ENCODE results near the gene TIAM1. TPM values are rescaled to one million over a fixed set of nuclear protein-coding genes. Genes with fewer than 3 reads are reported as not detected.

TIAM1 gene, protein sequence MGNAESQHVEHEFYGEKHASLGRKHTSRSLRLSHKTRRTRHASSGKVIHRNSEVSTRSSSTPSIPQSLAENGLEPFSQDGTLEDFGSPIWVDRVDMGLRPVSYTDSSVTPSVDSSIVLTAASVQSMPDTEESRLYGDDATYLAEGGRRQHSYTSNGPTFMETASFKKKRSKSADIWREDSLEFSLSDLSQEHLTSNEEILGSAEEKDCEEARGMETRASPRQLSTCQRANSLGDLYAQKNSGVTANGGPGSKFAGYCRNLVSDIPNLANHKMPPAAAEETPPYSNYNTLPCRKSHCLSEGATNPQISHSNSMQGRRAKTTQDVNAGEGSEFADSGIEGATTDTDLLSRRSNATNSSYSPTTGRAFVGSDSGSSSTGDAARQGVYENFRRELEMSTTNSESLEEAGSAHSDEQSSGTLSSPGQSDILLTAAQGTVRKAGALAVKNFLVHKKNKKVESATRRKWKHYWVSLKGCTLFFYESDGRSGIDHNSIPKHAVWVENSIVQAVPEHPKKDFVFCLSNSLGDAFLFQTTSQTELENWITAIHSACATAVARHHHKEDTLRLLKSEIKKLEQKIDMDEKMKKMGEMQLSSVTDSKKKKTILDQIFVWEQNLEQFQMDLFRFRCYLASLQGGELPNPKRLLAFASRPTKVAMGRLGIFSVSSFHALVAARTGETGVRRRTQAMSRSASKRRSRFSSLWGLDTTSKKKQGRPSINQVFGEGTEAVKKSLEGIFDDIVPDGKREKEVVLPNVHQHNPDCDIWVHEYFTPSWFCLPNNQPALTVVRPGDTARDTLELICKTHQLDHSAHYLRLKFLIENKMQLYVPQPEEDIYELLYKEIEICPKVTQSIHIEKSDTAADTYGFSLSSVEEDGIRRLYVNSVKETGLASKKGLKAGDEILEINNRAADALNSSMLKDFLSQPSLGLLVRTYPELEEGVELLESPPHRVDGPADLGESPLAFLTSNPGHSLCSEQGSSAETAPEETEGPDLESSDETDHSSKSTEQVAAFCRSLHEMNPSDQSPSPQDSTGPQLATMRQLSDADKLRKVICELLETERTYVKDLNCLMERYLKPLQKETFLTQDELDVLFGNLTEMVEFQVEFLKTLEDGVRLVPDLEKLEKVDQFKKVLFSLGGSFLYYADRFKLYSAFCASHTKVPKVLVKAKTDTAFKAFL (N-terminal part only)
- 1.5 TPM for polyA plus RNA-seq (2013)

DNA sequence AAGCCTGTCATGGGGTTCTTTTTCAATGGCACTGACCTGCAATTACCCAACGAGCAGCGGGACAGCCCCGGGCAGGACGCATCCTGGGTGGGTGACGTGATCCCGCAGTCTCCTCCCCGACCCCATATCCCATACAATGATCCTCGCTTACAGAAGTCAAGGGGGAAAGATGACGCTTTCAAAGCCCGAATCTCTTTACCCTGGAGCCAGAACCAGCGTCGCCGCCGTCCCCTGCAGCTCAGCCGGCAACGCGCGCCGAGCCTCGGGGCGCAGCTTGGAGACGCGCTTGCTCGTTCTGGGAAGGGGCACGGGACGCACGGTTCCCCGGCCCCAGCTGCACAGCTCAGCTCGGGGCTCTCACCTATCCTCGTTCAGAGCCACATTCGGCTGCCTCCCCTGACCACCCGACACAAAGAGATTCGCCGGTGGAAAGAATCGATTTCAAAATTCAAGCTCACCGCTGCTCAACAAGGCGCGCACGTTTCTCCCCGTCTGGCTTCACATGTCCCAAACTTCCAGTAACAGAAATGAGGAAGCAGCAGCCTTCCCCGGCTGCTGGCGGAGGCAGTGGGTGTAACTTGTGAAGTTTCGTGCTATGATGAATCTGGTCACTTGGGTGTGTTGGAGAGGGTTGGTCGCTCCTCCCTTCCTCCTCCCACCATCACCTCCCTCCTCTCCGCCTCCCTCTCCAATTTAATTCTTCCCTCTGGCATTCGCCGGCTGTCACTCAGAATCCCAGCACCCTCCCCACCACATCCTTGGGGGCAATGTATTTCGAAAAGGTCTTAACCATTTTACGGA lies at the start of gene TIAM1:
TIAM1 (minus strand) TSS at position 582 of the 801 bp plus-strand sequence. CDS start 77,289 bp downstream, outside the sequence.
- DNase-seq: peak; percentile 45 to 74 (median 67)

DNA sequence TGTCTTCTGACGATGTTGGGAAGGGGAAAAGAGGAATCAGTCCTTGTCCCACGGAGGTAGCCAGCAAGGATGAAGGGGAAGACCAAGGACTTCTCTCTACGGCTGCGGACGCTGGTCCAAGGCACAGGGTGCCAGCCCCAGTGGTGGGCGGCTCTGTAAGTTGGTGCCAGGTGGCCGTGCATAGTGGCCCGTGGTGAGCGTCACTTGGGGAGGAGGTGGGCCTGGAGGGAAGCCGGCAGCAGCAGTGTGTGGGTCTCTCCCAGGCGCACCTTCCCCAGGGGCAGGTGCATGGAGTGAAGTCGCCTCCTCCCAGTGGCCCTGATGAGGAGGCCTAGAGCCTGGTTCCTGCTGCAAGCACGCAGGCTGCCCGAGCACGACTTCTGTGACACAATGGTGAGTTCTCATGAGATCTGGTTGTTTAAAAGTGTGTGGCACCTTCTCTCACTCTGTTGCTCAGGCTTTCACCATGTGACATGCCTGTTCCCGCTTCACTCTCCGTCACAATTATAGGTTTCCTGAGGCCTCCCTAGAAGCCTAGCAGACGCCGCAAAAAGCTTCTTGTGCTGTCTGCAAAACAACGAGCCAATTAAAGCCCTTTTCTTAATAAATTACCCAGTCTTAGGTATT lies 43.6 kb upstream of the TIAM1 start:
- H3K9me3 ChIP-seq (ENCODE audit: control extremely low read depth in 1 of 5, control insufficient read depth in 4 of 5, insufficient read depth in 2 of 5, low read depth in 1 of 5, low read length in 4 of 5): no peaks in the 10 kb centered on the region
- H3K4me3 ChIP-seq (ENCODE audit: control insufficient read depth in 1 of 7, extremely low read depth in 1 of 7, insufficient read depth in 4 of 7, low read depth in 2 of 7, low read length in 6 of 7): no peak overlapping the region
- ChIA-PET CTCF (interaction anchor here (1.4 kb wide), 1 partner anchor 12 kb away, joined by 3 read pairs; no protein-coding TSS in a partner anchor), POLR2A (interaction anchor here (0.6 to 0.7 kb wide), 3 partner anchors 24 to 79 kb away, joined by 4 to 10 read pairs (median 5); no protein-coding TSS in a partner anchor)
- no peaks in the 10 kb centered on the region for H3K4me1 ChIP-seq (ENCODE audit: control extremely low read depth in 1 of 4, control insufficient read depth in 4 of 4, insufficient read depth in 4 of 4, low read length in 3 of 4)
- no peaks in the 10 kb centered on the region for H3K27me3 ChIP-seq (replicated peaks in 2 of 5; ENCODE audit: control insufficient read depth in 4 of 5, insufficient read depth in 5 of 5, low read length in 4 of 5)
- 95% methylated on average over 12 of the region's 20 CpGs for WGBS (ENCODE audit: insufficient coverage)
- H3K27ac ChIP-seq (ENCODE audit: insufficient read depth in 1 of 2, low read depth in 1 of 2, low read length in 2 of 2, poor library complexity in 1 of 2, severe bottlenecking in 2 of 2): no peak overlapping the region
- H3K36me3 ChIP-seq (ENCODE audit: control insufficient read depth in 4 of 4, insufficient read depth in 4 of 4, low read length in 3 of 4): no peaks in the 10 kb centered on the region
- no peak for DNase-seq

More for the DNA sequence above, at the start of gene TIAM1:
- Histone ChIP-seq H3K27ac (ENCODE audit: insufficient read depth in 1 of 2, low read depth in 1 of 2, low read length in 2 of 2, poor library complexity in 1 of 2, severe bottlenecking in 2 of 2) (no peak within 1 kb of the TSS), H3K9me3 (ENCODE audit: control extremely low read depth in 1 of 5, control insufficient read depth in 4 of 5, insufficient read depth in 2 of 5, low read depth in 1 of 5, low read length in 4 of 5) (no peaks in the 10 kb centered on the region), H3K36me3 (ENCODE audit: control insufficient read depth in 4 of 4, insufficient read depth in 4 of 4, low read length in 3 of 4) (peaks cover 0 to 3% (median 0%) of the 10 kb centered on the region in 4 experiments), H3K4me3 (ENCODE audit: control insufficient read depth in 1 of 7, extremely low read depth in 1 of 7, insufficient read depth in 4 of 7, low read depth in 2 of 7, low read length in 6 of 7) (peak within 1 kb of the TSS; percentile 19 to 77 (median 59)), H3K4me1 (ENCODE audit: control extremely low read depth in 1 of 4, control insufficient read depth in 4 of 4, insufficient read depth in 4 of 4, low read length in 3 of 4) (peaks cover 2 to 37% (median 18%) of the 10 kb centered on the region in 4 experiments), H3K27me3 (replicated peaks in 2 of 5; ENCODE audit: control insufficient read depth in 4 of 5, insufficient read depth in 5 of 5, low read length in 4 of 5) (peaks cover 0 to 45% (median 9%) of the 10 kb centered on the region in 5 experiments)
- under 1% methylated on average over 32 of the region's 49 CpGs for WGBS (ENCODE audit: insufficient coverage)
- ChIA-PET CTCF (interaction anchor here (1.5 to 2.1 kb wide), 2 partner anchors 18 to 21 kb away, joined by 3 to 5 read pairs; no protein-coding TSS in a partner anchor), POLR2A (no interaction called here)

DNA sequence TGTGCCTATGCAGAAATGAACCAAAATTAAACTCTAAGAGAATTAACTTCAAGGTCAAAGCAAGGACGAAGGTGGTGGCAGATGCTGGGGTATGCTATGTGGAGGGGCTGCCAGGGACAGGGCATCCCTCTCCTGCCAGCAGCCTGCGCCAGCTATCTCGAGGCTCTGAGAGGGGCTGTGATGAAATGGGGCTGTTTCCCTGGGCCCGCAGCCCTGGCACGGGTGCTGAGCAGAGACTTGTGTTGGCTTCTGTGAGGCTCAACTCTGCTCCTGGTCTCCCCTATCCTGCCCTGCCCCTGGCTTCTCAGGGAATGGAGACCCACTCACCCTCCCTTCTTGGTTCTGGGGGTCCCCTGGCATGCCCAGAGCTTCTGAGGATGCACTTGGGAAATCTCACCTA lies 41.9 kb upstream of the TIAM1 start:
- no peaks in the 10 kb centered on the region for H3K27me3 ChIP-seq (replicated peaks in 2 of 5; ENCODE audit: control insufficient read depth in 4 of 5, insufficient read depth in 5 of 5, low read length in 4 of 5)
- H3K4me3 ChIP-seq (ENCODE audit: control insufficient read depth in 1 of 7, extremely low read depth in 1 of 7, insufficient read depth in 4 of 7, low read depth in 2 of 7, low read length in 6 of 7): no peak overlapping the region
- no peak for DNase-seq
- WGBS (ENCODE audit: insufficient coverage): 100% methylated on average over 3 of the region's 5 CpGs
- no peaks in the 10 kb centered on the region for H3K36me3 ChIP-seq (ENCODE audit: control insufficient read depth in 4 of 4, insufficient read depth in 4 of 4, low read length in 3 of 4)
- ChIA-PET CTCF (interaction anchor here (1.0 kb wide), 1 partner anchor 8 kb away, joined by 3 read pairs; no protein-coding TSS in a partner anchor), POLR2A (interaction anchor here (0.6 kb wide), 1 partner anchor 24 kb away, joined by 3 read pairs; no protein-coding TSS in a partner anchor)
- no peak overlapping the region for H3K27ac ChIP-seq (ENCODE audit: insufficient read depth in 1 of 2, low read depth in 1 of 2, low read length in 2 of 2, poor library complexity in 1 of 2, severe bottlenecking in 2 of 2)
- peaks cover 0 to 14% (median 7%) of the 10 kb centered on the region in 4 experiments for H3K4me1 ChIP-seq (ENCODE audit: control extremely low read depth in 1 of 4, control insufficient read depth in 4 of 4, insufficient read depth in 4 of 4, low read length in 3 of 4)
- no peaks in the 10 kb centered on the region for H3K9me3 ChIP-seq (ENCODE audit: control extremely low read depth in 1 of 5, control insufficient read depth in 4 of 5, insufficient read depth in 2 of 5, low read depth in 1 of 5, low read length in 4 of 5)

DNA sequence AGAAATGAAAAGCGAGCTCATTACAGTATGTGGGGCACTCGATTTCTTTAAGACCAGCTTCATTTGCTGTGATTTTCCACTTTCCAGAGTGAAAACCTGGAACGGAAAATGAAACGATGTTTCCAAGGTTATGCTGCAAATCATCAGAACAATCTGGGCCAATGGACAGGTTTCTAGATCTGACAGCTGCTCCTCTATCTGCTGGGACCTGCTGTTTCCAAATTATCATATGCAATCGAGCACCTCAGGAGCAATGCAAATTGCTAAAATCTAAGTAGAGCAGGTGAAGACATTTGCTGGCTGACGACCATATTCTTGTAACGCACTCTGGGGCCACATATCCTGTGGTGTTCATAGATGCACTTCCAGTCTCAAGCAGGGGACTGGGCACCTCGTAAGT lies 39.7 kb upstream of the TIAM1 start:
- H3K27ac ChIP-seq (ENCODE audit: insufficient read depth in 1 of 2, low read depth in 1 of 2, low read length in 2 of 2, poor library complexity in 1 of 2, severe bottlenecking in 2 of 2): no peak overlapping the region
- H3K36me3 ChIP-seq (ENCODE audit: control insufficient read depth in 4 of 4, insufficient read depth in 4 of 4, low read length in 3 of 4): no peaks in the 10 kb centered on the region
- CTCF ChIA-PET: no interaction called here
- POLR2A ChIA-PET: no interaction called here
- peaks cover 0 to 14% (median 7%) of the 10 kb centered on the region in 4 experiments for H3K4me1 ChIP-seq (ENCODE audit: control extremely low read depth in 1 of 4, control insufficient read depth in 4 of 4, insufficient read depth in 4 of 4, low read length in 3 of 4)
- 100% methylated on average over 3 of the region's 8 CpGs for WGBS (ENCODE audit: insufficient coverage)
- no peak for DNase-seq
- no peaks in the 10 kb centered on the region for H3K27me3 ChIP-seq (replicated peaks in 2 of 5; ENCODE audit: control insufficient read depth in 4 of 5, insufficient read depth in 5 of 5, low read length in 4 of 5)
- H3K4me3 ChIP-seq (ENCODE audit: control insufficient read depth in 1 of 7, extremely low read depth in 1 of 7, insufficient read depth in 4 of 7, low read depth in 2 of 7, low read length in 6 of 7): no peak overlapping the region
- H3K9me3 ChIP-seq (ENCODE audit: control extremely low read depth in 1 of 5, control insufficient read depth in 4 of 5, insufficient read depth in 2 of 5, low read depth in 1 of 5, low read length in 4 of 5): no peaks in the 10 kb centered on the region

DNA sequence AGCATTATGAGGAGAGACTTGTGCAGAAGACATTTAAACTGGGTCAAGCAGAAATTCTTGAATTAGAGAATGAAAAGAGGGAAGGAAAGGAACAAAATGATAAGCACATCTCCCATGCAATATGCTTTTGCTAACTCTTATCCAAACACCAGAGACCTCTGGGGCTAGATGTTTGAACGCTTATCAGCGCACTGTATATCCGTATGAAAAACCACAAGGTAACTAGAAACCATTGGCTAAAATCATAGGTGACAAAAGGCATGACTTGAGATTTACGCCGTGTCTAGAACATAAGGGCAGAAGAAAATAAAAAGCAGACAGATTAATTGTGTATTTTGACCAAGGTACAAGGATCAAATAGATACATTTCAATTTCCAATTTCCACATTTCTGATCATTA lies 38.0 kb upstream of the TIAM1 start:
- Histone ChIP-seq H3K27ac (ENCODE audit: insufficient read depth in 1 of 2, low read depth in 1 of 2, low read length in 2 of 2, poor library complexity in 1 of 2, severe bottlenecking in 2 of 2) (no peak overlapping the region), H3K4me1 (ENCODE audit: control extremely low read depth in 1 of 4, control insufficient read depth in 4 of 4, insufficient read depth in 4 of 4, low read length in 3 of 4) (peaks cover 0 to 14% (median 7%) of the 10 kb centered on the region in 4 experiments), H3K27me3 (replicated peaks in 2 of 5; ENCODE audit: control insufficient read depth in 4 of 5, insufficient read depth in 5 of 5, low read length in 4 of 5) (no peaks in the 10 kb centered on the region), H3K4me3 (ENCODE audit: control insufficient read depth in 1 of 7, extremely low read depth in 1 of 7, insufficient read depth in 4 of 7, low read depth in 2 of 7, low read length in 6 of 7) (peak overlapping the region in 1 of 7 experiments; percentile 10), H3K36me3 (ENCODE audit: control insufficient read depth in 4 of 4, insufficient read depth in 4 of 4, low read length in 3 of 4) (no peaks in the 10 kb centered on the region), H3K9me3 (ENCODE audit: control extremely low read depth in 1 of 5, control insufficient read depth in 4 of 5, insufficient read depth in 2 of 5, low read depth in 1 of 5, low read length in 4 of 5) (no peaks in the 10 kb centered on the region)
- ChIA-PET CTCF (no interaction called here), POLR2A (no interaction called here)
- 18% methylated on average over 3 of the region's 5 CpGs for WGBS (ENCODE audit: insufficient coverage)
- DNase-seq: peak; percentile 81 to 93 (median 86)

DNA sequence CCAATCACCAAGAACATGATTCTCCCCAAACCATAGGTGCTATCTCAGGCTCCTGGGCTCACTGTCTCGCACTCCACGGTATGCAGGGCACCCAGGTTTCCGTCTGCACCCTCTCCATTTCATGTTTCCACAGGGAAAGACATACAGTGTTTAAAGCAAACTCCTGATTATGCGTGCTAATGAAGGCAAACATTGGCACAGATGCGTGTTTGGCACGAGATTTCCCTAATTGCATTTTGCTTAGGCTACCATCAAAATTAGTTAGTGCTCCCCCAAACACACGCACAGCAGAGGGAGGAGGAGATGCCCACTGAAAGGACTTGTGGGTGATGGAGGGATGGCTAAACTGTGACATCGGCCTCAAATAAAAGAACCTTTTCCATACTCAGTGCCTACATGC lies 32.2 kb upstream of the TIAM1 start:
- H3K9me3 ChIP-seq (ENCODE audit: control extremely low read depth in 1 of 5, control insufficient read depth in 4 of 5, insufficient read depth in 2 of 5, low read depth in 1 of 5, low read length in 4 of 5): no peaks in the 10 kb centered on the region
- H3K36me3 ChIP-seq (ENCODE audit: control insufficient read depth in 4 of 4, insufficient read depth in 4 of 4, low read length in 3 of 4): no peaks in the 10 kb centered on the region
- 98% methylated on average over 6 of the region's 8 CpGs for WGBS (ENCODE audit: insufficient coverage)
- no peak overlapping the region for H3K4me3 ChIP-seq (ENCODE audit: control insufficient read depth in 1 of 7, extremely low read depth in 1 of 7, insufficient read depth in 4 of 7, low read depth in 2 of 7, low read length in 6 of 7)
- ChIA-PET POLR2A (no interaction called here), CTCF (no interaction called here)
- H3K4me1 ChIP-seq (ENCODE audit: control extremely low read depth in 1 of 4, control insufficient read depth in 4 of 4, insufficient read depth in 4 of 4, low read length in 3 of 4): peaks cover 0 to 3% (median 1%) of the 10 kb centered on the region in 4 experiments
- no peak overlapping the region for H3K27ac ChIP-seq (ENCODE audit: insufficient read depth in 1 of 2, low read depth in 1 of 2, low read length in 2 of 2, poor library complexity in 1 of 2, severe bottlenecking in 2 of 2)
- no peak for DNase-seq
- no peaks in the 10 kb centered on the region for H3K27me3 ChIP-seq (replicated peaks in 2 of 5; ENCODE audit: control insufficient read depth in 4 of 5, insufficient read depth in 5 of 5, low read length in 4 of 5)

All from common myeloid progenitor, CD34-positive (primary cell).